Activated T-helper 1 cell treated with Interleukin-2 at 50 U/mL for 16 hours (primary cell): Measurements from ENCODE around the gene NBAS.

Source experiments
- DNase-seq: peaks from one replicate; pipeline ENCODE4 v3.0.0-alpha.2; 2020; ENCODE audit warnings: low read depth

The NBAS gene

DNA sequence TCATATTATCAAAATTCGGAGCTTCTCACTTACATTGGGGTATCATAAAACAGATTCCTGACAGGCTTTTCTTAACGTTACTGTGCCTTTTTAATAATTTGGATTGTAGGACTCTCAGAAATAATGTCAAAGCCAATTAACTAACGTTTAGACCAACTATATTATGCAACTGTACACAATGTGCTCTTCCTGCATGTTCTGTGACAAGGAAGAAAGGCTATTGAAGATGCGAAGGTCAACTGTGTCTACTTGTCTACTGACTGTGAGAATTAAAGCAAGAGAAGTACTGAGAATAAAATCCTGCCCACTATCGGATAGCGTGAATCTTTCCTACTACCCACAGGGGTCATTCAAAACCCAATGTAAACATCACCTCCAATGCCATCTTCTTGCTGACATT lies 393.0 kb downstream of the NBAS start:
- no peak for DNase-seq

DNA sequence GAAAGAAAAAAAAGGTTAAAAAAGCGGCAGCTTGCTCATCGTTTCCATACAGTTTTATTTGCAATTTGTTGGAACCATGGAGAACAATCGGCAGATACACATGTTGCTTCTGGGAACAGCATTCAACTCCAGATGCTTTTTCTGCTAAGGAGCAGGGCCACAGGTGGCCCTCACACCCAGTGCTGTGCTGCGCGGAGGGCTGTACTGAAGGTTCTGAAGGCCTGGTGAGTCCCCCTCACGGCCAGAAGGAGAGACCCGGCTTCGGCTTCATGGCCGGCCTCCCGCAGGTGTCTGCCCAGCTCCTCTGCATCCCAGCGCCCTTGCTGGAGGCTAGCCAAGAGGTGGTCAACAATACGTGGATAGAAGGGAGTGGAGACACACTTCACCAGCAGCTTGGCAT lies 394.3 kb downstream of the NBAS start:
- no peak for DNase-seq

DNA sequence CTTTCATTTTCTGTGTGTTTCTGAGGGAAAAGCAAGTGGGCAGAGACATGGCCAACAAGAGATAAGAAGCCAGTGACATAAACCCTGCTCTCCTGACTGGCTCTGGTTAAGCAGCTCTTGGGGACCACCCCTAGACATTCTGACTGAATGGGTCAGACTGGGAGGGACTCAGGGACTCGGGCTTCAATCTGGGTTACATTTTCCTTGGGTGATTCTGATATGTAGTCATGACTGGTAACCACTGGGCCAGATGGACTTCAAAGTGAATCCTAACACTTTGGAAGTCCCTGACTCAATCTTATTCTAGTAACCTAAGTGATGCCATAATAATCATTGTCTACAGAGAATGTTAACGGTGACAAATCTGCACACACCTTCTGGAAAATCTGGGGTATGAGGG lies 397.8 kb downstream of the NBAS start:
- no peak for DNase-seq

DNA sequence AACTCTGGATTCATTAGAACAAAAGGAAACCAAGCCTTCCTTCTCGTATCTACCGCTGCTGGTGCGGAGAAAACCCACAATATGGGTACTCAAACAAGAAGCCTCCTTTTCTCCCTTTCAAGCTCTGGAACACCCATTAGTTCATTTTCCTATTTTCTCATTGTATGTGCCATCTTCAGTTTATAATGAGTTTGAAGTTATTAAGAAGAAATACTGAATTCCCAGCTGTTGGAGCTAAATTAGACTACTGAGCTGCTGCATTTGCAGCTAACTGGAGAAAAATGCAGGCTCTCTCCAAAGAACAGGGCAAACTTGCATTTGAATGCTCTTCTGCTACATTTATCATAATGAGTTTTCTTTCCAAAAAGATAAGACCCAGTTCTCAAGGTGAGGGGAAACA lies 398.5 kb downstream of the NBAS start:
- no peak for DNase-seq

DNA sequence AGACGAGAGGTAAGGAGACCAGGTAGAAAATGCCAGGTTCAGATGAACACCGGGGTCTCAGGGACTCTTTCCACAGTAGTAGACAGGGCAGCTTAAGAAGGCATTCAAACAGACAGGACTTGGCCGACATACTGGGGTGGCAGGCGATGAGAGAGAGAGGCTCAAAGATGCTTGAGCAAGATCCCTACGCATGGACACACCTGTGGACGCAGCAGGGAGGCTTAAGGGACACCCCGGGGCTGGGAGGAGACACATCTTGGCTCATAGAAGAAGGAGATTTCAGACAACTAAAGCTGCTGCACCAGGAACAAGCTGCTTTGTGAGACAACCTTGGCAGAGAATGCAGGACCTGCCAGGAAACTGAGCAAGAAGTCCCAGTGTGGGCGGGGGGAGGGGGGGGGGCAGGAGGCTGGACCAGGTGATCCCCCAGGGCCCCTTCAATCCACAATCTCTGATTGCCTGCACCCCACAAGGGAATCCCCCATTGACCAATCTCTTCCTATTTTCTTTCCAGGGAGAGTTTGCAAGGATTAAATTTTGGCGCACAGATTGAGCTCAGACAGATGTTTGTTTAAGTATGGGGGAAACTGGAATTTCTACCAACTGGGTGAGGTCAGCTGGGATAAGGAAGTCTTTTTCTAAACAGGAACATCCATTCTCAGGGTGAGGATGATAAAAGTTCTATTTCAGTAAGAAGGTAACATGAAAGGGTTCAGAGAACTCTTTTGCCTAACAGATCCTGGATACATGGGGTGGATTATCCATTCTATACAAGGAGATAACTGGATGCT lies 400.7 kb downstream of the NBAS start:
- no peak for DNase-seq

DNA sequence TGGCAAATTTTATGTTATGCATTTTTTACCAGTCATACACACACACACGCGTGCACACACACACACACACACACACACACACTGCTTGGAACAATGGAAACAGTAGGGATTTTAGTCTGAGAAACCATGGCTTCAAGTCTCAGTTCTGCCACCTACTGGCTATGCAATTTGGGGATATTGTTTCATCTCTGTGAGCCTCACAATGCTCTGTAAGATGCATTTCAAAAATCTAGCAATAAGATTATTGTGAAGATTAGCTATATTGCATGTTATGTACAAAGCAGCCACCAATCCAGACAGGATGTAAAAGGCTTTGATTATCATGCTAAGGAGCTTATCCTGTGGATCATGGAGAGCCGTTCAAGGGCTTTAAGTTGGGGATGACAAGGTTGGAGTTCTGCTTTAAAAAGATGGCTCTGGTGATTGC lies 401.4 kb downstream of the NBAS start:
- DNase-seq = no peak

DNA sequence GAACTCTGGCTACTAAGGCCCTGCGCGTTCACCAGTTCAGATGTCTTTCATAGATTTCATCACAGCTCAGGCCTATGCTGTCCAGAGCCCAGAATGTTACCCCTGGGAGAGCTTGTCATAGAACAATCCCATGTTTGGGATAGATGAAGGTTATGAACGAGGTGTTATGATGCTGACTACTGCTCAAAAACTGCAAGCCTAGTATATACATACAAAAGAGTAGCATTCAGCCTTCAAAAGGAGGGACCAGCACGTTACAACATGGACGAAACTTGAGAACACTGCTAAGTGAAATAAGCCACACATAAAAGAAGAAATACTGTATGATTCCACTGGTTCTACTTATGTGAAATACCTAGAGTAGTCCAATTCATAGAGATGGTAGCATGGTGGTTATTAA lies 401.9 kb downstream of the NBAS start:
- DNase-seq = no peak

DNA sequence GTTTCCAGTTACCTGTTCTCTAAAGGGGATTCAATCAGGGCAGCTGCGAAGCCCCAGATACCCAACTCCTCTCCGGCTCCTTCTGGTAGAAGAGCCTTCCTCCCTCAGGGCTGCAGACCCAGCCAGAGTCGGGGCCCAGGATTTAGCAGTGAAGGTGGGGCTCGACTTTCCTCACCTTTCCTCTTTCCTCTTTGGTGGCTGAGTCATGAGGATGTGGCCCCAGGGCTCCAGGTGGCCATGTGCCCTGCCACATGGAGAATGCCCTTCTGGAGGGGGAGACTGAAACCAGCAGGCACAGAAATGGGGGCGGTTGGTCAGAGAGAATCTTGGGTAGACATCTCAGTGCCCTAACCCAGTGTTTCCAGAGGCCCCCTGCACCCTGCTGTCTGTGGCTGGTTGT lies 402.6 kb downstream of the NBAS start:
- DNase-seq = no peak

DNA sequence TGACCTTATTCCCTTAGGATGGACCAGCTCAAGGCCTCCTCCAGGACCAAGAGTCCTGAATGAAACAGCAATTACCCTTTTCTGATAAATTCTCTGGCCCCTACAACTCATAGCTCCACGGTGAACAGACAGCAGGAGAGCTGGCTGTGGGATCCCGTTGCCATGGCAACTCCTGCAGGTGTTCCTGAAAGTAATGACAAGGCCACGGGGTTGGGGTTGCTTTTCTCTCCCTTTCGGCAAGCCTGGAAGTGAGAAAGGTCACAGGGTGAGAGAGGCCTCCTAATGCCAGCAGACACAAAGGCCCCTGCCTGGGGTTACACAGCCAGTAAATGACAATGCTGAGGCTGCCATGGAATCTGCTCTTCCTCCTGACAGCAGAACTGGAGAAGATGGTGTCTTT lies 403.0 kb downstream of the NBAS start:
- no peak for DNase-seq

DNA sequence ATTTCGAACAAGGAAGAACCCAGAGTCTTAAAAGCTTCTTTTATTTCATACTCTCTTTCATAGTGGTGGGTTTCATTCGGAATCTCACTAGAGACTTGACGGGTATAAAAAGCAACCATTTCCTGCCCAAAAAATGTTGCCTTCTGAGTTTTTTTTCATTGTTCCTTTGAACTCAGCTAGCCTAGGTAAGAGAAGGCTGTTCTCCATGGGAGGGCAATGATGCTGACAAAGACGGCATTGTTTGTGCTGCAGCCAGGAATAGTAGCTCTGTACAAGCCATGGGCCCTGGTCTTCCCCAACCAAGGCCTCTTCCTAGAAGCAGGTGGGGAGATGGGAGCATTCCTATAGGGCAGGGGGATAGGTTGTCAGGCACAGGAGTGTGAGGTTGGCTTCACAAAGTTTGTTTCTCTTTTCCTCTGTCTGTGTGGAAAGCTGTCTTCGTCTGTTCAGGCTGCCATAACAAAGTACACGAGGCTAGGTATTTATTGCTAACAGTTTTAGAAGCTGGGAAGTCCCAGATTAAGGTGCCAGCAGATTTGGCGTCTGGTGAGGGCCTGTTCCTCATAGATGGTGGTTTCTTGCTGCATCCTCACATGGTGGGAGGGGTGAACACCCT lies 405.1 kb downstream of the NBAS start:
- no peak for DNase-seq

DNA sequence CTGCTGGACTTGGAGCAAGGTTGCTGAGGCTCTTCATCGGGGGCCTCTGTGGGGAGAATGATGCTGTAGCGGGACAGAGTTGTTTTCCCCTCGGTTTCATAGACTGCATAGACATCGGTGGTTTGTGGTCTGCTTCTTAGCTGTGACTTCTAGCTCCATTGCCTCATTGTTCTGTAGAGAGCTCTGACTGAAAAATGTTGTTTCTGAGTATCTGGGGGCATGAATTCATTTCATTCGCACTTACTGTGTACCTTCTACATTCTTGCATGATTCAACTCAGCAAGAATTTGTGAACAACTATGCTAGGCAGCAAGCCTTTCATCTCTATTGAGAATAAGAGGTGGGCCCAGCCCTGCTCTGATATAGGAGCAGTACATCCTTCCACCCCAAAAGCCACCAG lies 406.8 kb downstream of the NBAS start:
- no peak for DNase-seq

DNA sequence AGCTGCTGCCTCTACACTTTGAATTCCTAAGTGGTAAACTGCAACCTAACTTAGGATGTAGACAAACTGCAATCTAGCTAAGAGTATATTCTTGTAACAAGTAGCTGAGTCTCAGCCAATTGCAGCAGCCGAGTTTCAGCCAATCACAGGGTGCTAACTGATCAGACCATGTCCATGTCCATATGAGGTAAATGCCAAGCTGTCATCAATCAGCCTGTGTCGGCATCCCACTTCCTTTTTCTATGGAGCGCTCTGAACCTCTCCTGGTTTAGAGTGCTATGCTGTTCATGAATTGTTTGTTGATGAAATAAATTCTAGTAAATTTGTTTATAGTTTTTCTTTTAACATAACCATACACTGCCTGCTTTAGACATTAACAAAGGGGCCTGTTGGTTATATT lies 408.8 kb downstream of the NBAS start:
- DNase-seq = no peak

DNA sequence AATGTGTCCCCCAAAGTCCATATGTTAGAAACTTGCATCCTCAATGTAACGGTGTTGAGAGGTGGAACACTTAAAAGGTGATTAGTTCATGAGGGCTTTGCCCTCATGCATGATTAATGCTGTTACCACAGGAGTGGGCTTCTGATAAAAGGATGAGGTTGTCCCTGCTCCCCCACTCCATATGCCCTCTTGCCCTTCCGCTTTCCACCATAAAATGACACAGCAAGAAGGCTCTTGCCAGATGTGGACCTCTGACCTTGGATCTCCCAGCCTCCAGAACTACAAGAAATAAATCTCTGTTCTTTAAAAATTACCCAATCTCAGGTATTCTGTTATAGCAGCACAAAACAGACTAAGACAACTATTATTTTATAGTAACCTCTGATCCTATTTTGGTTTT lies 412.1 kb downstream of the NBAS start:
- DNase-seq = no peak

DNA sequence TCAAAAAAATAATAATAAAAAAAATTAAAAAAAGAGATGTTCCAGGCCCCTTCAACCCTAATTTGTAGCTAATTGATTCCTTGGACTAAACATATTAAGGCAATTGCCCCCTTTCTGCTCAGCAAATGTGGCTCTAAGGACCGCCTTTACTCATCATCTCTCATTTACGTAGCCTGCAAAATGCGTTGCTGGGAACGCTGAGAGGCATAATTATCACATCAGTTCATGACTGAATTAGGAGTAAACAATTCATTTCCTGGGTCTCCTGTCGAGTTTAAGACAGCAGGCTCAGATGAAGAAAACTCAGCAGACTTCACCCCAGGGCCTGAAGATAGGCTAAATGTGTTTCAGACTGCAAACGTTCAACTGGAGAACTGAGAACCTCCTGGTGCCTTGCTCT lies 413.5 kb downstream of the NBAS start:
- DNase-seq = no peak

DNA sequence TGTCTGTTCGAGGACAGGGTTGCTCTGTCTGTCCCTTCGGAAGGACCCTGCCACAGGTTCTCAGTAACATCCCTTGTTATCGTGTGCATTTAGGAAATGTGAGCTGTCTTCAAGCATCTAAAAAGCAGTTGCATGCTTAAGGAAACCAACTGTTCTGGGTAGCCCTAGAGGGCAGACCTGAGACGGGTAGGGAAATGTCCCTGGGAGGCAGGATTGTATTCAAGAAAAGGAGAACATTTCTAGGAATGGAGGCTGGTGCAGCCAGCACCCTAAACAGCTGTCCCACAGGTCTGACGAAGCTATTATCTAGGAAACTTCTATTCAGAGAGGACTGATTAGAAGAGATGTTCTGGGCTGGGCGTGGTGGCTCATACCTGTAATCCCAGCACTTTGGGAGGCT lies 414.2 kb downstream of the NBAS start:
- no peak for DNase-seq

DNA sequence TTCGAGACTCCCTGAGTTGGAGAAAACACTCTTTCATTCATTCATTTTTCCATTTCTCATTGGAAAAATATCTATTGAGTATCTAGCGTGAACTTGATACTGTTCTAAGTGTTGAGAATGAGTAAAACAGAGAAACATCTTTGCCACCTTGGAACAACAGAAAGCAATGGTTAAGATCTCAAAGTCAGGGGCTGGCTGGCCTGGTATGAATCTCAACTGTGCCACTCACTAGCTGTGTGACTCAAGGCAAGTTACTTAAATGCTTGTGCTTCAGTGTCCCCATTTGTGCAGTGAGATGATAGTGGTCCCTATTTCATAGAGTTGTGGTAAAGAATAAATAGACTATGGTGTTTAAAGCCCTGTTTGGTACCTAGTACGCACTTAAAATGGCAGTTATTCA lies 415.2 kb downstream of the NBAS start:
- DNase-seq = no peak

DNA sequence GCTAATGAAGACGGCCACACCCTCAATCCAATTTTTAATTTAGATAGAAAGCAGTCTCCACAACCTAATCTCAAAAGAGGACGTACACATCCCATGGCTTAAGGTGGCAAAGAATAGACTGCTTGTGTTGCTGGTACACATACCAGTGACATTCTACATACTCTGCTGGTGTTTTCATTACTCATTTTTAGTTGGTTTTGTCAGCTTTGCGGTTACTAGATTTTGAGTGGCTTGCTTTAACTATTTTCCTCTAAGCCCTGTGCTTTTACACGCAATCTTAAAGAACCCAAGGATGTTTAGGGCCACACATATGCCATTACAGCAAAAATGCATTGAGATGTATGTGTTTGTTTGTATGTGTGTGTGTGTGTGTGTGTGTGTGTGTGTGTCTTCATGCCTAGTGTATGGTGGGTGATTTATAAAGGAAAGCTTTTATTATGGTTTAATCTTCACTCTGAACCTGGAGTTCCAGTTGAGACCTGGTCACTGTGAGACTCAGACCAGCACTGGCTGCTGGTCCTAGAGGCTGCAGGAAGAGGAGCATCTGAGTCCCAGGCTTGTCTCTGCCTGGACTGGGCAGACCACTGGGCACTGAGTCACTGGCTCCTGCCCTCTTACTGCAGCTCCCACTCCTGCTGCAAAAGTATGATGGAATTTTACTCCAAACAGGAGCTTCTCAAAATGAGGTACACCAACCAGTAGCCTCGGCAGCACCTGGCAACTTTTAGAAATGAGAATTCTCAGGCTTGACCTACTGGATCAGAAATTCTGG lies 415.9 kb downstream of the NBAS start:
- no peak for DNase-seq

DNA sequence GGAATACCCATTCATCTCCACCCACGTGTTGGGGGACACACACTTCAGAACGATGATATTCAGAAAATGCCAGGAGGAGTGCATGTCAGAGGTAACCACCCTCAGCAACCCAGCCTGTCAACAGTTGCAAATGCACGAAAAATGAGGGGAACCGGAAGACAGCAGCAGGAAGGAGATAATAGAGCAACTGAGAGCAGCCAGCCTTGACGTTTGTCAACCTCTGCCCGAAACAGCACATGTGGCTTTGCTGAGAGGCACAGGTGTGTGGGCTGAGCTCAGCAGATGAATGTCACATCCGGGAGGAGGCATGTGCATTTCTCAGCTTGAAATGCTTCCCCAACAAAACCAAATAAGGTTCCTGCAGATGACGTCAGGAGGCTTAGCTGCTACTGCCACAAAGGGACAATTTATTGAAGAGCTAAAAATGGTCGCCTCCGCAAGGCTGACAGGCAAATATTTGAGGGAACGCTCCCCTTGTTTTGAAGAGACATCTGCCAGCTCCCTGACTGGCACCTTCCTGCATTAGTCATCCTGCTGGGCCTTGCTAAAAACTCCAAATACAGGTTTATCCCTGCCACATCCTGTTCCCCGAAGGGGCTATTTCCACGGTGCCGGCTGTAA lies 419.0 kb downstream of the NBAS start:
- DNase-seq = peak; percentile 35

DNA sequence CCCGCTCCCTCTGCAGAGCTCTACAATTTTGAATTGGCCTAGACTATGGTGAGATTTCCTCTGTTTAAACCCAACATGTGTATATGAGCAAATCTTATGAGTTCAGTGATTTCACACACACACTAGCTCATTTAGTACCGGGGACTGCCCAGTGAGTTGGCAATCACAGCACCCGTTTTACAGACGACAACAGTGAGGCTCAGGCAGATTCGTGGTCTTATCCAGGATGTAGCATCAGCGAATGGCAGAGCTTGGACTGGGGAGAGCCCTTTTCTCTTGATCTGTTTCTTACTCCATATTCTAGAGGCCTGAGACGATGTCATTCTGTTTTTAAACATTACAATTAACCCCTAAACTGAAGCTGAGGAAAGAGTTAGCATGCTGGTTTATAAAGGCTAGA lies 419.9 kb downstream of the NBAS start:
- no peak for DNase-seq

DNA sequence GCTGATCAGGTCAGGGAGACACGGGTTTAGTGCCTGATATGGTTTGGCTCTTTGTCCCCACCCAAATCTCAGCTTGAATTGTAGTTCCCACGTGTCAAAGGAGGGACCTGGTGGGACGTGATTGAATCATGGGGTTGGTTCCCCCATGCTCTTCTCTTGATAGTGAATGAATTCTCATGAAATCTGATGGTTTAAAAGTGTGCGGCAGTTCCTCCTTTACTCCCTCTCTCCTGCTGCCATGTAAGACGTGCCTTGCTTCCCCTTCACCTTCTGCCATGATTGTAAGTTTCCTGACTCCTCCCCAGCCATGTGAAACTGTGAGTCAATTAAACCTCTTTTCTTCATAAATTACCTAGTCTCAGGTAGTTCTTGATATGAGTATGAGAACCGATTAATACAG lies 424.5 kb downstream of the NBAS start:
- DNase-seq = no peak

DNA sequence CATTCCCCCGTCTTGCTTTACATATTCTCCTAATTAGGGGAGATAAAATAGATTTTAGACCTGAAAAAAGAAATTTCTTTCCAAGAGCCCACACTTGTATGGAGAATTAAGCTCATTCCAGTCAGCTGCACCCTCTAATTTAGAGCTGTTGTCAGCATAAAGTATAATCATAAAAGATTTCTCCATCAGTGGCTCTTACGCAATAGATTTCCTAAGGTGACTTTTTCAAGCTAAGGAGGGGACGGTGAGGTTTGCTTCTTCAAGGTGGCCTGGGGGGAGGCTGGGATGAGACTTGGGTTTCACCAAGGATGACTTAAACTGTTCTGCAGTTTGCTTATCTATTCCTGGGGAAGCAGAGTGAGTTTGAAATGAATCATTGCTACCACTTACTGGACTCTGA lies 426.2 kb downstream of the NBAS start:
- DNase-seq = no peak

DNA sequence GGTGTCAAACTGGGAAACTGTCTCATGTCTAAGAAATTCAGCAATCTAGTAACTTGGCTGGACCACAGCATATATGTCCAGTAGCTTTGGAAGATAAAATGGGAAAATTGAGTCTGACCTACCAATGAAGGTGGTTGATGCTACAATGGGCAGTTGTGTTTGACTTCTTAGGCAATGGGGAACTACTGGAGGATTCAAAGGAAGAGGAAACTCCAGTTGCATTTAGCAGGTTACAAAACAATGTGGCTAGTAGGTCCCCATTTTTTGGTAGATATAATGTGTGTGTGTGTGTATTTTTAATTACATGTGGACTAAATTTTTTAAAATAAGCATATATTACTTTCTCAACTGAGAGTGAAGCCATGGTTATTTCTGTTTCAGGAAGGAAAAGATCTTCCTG lies 427.7 kb downstream of the NBAS start:
- no peak for DNase-seq

DNA sequence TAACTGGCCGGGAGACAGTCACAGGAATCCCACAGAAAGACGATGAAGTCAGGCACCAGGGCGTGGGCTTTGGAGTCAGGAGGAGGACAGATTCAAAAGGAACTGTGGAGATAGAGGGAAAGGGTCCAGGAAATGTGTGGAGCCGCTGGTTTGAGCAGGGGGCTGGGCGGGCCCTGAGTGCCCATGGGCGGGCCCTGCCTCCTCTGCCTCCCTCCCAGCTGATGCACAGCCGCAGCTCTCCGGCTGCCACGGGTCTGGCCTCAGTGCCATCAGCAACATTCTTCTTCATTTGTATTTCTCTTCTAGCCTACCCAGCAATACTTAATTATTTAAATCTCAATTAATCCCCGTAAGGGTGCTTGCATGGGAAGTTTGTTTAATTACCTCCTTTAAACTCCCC lies 432.3 kb downstream of the NBAS start:
- DNase-seq = no peak
